SH-SY5Y (cell line): ENCODE data around the gene IMMP1L.

Experiments used
- GATA2 ChIP-seq: IDR thresholded peaks from 2 replicates; pipeline ENCODE4 v1.6.1; 2011; ENCODE audit warnings: mild to moderate bottlenecking, low read depth, low read length
- GATA3 ChIP-seq: IDR thresholded peaks from 2 replicates; pipeline ENCODE4 v1.6.1; 2011; ENCODE audit warnings: low read depth, mild to moderate bottlenecking, low read length, moderate library complexity

Gene IMMP1L, protein sequence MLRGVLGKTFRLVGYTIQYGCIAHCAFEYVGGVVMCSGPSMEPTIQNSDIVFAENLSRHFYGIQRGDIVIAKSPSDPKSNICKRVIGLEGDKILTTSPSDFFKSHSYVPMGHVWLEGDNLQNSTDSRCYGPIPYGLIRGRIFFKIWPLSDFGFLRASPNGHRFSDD

DNA sequence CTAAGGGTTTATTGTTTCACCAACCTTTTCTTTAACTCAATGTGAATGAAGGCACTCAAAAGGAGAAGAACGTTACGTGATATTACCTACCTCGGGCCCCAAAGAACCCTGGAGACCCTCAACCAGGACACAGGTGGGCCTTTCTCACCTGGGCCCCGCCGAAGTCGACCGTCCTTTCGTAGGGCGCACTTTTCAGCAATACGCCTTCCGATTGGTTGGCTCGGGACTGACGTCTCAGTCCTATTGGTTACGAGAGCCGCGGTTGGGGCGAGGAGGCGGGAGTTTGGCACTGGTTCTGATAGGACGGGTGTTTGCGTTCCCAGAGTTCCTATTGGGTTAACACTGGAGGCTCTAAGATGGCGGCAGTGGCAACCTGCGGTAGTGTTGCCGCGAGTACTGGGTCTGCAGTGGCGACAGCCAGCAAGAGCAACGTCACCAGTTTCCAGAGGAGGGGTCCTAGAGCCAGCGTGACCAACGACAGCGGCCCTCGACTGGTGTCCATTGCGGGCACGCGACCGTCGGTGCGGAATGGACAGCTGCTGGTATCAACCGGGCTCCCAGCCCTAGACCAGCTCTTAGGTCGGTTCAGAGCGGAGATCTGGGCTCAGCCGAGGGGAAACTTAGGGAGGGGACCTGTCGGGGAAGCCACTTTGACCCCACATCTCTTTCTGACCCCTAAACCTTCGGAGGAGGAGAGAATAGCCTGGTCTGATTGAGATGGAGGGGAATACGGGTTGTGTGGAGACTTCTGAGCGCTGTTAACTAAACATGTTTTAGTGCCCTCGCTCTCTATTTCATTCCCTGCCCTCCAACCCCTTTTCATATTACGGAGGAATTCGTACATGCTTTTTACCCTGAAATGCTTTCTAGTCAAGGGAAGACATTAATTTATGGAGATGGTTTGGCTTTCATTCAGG is at the start of gene IMMP1L, which contains the start of gene ELP4:
TSS of gene IMMP1L (minus strand) at position 194 of the 917 bp plus-strand sequence. CDS start 46,346 bp downstream, outside the sequence.
TSS of gene ELP4 (plus strand) at position 339 of the 917 bp plus-strand sequence. CDS start at position 357, 18 bp downstream.
- no peak for TF ChIP-seq GATA2
- no peak for TF ChIP-seq GATA3

DNA sequence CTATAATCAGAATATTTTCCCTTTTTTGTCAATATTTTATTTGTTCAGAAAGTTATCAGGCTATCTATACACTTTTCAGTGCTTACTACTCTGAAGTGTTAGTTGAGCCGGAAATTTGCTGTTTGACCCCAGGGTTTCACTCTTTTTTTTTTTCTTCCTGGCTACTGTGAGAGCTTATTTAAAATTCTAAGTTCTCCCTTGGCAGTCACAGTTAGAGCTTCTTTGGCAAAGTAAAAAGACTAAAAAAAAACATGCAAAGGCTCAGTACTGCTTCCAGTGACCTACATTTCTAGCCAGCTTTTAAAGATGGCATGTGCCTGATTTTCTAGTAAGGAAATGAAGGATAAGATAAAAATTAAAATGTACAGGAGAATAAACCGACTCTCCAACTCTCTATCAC is 48.6 kb upstream of the IMMP1L start:
- TF ChIP-seq GATA3 (no peak), GATA2 (no peak)

DNA sequence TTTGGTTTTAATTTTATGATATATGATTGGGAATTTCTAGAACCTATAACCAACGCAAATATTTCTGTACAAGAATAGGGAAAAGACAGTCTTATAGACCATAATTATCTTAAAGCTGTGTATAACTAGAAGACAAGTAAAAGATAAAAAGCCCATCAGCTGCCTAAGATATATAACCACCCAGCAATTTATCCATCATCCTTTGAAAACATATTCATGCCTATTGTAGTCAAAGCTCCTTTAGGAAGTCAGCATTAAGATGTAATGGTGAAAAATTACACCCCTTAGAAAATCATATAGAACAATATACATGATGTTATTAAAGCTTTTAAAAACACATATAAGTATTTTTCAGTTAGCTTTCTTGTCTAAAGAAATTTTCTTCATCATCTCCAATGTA is 46.5 kb upstream of the IMMP1L start:
- TF ChIP-seq GATA3: no peak
- no peak for TF ChIP-seq GATA2

DNA sequence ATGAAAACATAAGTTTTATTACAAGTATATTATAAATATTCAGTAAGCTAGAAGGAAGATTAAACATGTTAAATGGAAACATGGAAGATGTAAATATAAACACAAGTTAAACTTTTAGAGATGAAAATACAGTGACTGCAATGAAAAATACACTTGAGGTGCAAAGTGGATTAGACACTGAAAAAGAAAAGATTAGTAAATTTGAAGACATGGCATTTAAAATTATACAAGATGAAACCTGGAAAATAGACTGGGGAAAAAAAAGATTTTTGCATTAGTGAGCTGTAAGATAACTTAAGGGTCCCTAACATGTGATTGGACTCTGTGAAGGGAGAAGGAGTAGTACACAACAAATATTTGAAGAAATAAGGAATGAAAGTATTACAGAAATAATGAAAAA is 33.4 kb upstream of the IMMP1L start:
- no peak for TF ChIP-seq GATA2
- no peak for TF ChIP-seq GATA3

DNA sequence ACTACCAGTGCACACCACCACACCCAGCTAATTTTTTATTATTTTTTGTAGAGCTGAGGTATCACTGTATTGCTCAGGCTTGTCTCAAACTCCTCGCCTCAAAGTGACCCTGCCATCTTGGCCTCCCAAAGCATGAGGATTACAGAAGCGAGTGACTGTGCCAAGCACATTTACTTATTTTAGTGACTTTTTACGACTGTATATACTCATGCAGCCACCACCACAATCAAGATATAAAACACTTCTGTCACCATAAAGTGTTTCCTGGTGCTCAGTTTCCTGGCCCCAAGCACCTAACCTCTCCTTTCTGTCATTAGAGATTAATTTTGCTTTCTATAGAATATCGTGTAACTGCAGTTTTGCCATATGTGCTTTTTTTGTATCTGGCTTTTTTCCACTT is 26.1 kb upstream of the IMMP1L start:
- TF ChIP-seq GATA2 (no peak), GATA3 (no peak)

DNA sequence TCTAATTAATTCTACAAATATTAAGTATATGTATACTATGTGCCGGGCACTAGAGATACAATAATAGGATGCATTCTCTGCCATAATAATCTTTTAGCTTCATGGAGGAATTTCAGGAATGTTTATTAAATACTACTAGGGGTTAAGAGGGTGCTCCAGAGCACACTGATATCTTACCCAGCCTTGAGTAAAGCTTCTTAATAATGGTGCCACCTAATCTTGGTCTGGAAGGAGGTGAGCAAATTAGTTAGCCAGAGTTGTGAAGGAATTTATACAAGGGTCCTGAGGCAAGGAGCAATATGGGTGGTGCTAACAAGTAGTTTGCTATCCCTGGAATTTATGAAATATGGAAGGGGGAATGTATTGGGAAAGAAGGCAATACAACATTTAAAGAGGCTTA is 21.9 kb upstream of the IMMP1L start:
- TF ChIP-seq GATA2 (no peak), GATA3 (no peak)

DNA sequence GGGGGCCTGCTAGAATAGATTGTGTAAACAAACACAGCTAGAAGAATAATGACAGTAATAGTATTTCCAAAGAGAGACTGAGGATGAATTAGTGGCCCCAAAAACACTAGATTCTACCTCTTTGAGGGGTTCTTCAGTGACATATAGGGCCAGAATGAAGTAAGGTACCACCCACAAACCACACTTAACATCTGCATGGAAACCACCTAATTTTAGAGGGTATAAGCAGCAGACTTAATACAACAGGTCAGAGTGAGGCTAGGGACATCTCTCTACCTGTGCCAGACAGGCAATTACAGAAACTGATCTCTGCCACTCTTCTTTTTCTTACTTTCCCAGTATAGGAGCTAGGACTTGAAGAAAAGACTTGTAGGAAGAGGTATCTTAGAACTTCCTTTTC is 20.3 kb upstream of the IMMP1L start:
- TF ChIP-seq GATA2 (no peak), GATA3 (no peak)

DNA sequence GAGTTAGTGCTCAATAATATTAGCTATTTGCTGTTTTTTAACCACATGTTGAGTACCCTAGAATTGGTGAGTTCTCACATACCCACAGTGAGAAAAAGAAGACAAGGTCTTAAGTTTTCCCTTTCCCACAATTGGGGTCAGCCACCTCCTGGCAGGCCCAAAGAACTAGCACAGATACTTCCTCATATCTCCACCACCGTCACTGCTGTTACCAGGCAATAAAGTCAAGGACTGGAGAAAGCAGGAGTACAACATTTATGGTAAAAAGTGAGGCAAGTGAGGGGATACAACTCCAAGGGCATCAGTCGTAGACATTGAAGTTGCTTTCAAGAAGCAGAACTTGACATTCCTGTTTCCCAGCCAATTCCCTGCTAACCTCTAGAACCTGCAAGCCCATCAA is 19.8 kb upstream of the IMMP1L start:
- no peak for TF ChIP-seq GATA3
- TF ChIP-seq GATA2: no peak

DNA sequence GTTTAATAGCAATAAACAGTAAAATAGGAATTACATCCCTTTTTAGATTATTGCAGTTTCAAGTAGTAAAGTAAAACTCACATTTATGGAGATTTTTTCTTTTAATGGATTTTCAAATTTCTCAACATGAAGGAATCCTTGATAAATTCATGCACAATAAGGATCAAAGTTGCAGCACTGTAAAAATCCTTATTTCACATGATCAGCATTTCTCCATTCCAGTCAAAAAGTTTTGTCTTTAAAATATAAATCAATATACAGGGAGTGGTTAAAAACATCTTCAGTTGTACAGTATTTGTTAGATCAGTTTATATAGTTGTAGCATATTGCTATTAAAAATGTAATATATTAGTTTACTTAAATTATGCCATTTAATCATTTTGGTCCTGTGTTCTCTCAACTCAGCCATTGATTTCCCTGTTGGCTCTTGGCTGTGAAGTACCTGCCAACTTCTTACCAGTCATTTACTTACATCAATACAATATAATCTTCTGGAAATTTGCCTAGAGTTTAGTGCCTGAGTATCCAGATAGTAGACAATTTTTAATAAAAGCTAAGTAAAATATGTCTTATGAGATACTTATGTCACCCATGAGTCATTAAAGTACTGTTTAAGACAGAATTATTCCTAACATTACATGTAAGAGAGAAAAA is 12.2 kb upstream of the IMMP1L start:
- no peak for TF ChIP-seq GATA3
- TF ChIP-seq GATA2: no peak

DNA sequence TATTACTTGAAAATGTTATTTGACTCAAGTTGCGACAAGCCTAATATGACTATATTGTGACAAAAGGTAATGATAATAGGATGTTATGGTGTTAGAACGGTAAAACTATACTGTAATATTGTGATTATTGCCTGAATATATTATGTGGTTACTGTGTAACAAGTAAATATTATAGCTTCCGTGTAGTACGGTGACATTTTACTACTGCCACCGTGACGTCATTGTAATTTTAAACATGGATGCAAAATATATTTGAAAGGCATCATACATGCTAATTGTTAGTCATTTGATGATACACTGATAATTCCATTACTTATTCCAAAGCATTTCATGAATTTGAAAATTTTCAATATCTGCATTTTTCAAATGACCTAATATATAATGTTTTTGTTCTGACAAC is 2.7 kb upstream of the IMMP1L start:
- TF ChIP-seq GATA2 (no peak), GATA3 (no peak)

DNA sequence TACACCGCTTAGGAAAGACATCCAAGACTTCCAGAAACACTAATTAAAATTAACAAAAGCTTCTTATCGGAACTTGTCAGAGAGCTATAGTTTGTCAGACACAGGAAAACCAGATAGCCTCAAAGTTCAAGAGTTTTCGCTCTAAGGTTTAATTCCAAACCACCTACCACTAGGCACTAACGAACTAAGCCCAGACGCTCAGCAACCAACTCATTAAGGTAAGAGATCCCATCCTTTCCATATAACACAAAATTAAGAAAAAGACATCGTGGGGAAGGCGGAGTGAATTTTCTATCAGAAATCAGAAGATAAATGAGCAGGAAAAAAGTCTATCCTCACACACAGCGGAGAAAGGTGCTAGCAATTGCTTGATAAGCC is 382 bp downstream of the IMMP1L start:
- TF ChIP-seq GATA3 (no peak), GATA2 (no peak)

DNA sequence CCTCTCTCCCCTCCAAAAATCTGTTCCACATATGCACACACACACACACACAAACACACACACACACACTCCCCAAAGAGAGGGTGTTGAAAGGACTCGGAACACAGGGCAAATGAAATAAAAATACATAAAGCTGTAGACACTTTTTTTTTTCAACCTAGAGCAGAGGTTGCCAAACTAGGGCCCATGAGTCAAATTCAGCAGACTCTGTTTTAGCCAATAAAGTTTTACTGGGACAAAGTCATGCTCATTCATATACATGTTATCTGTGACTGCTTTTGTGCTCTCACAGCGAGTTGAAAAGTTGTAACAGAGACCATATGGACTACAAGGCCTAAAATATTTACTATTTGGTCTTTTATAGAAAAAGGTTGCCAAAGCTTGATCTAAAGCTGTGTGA is 8.9 kb downstream of the IMMP1L start:
- TF ChIP-seq GATA2 (no peak), GATA3 (no peak)

DNA sequence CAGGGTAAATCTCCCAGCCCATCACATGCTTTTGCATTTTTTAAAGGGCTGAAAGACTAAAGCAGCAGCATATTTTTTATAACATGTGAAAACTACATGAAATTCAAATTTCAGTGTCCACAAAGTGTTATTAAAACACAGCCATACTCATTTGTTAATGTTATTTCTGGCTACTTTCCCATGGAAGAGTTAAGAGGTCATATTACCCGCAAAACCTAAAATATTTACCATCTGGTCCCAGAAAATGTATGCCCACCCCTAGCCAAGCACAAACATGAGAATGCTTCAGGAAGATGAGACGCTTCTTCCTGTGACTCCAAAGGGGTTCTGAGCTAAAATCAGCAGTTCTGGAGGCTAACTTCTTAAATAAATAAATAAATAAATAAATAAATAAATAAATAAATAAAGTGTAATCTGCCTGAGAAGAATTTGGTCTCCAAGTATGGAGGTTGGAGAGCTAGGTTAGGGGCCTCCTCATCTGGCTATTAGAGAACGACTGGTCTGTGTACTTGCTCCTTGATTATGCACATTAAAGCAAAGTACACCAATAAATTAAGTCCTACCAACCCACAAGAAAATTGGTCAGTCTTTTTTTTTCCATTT is 9.7 kb downstream of the IMMP1L start:
- TF ChIP-seq GATA2 (no peak), GATA3 (no peak)

DNA sequence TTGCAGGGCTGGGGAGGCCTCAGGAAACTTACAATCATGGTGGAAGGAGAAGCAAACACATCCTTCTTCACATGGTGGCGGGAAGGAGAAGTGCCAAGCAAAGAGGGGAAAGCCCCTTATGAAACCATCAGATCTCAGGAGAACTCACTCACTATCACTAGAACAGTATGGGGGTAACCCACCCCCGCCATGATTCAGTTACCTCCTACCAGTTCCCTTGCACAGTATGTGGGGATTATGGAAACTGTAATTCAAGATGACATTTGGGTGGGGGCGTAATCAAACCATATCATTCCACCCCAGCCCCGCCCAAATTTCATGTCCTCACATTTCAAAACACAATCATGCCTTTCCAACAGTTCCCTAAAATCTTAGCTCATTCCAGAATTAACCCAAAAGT is 16.2 kb downstream of the IMMP1L start:
- TF ChIP-seq GATA2 (no peak), GATA3 (no peak)

DNA sequence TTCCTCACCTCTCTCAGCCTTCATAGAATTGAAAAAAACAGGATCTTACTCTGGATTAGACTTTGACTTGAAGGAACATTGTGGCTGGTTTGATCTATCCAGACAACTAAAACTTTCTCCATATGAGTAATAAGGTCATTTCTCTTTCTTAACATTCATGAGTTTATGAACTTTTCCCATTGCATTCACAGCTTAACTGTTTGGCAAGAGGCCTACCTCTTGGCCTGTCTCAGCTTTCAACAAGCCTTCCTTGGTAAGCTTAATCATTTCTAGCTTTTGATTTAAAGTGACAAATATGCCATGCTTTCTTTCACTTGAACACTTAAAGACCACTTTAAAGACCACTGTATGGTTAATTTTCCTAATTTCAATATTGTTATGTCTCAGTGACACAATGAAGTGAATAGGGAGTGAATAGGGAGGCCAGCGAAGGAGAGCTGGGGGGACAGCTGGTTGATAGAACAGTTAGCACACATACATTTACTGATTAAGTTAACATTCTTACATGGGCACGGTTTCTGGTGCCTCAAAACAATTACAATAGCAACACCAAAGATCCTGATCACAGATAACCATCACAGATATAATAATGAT is 17.0 kb downstream of the IMMP1L start:
- no peak for TF ChIP-seq GATA3
- no peak for TF ChIP-seq GATA2
